Measurements from ENCODE around the gene G3BP1. TPM values are rescaled to one million over a fixed set of nuclear protein-coding genes. Genes with fewer than 3 reads are reported as not detected.

G3BP1 gene
- total RNA-seq, 2 donors from 2014 or later: 149 to 251 TPM

GRCh38 chr5:151741678-151742423, 29.9 kb upstream of the G3BP1 start:
- H3K4me1 Mint-ChIP-seq: peaks cover 26% of the 10 kb centered on the region
- no peak overlapping the region for H3K4me3 Mint-ChIP-seq
- H3K36me3 Mint-ChIP-seq (ENCODE audit: low read depth): peaks cover 46% of the 10 kb centered on the region

DNA sequence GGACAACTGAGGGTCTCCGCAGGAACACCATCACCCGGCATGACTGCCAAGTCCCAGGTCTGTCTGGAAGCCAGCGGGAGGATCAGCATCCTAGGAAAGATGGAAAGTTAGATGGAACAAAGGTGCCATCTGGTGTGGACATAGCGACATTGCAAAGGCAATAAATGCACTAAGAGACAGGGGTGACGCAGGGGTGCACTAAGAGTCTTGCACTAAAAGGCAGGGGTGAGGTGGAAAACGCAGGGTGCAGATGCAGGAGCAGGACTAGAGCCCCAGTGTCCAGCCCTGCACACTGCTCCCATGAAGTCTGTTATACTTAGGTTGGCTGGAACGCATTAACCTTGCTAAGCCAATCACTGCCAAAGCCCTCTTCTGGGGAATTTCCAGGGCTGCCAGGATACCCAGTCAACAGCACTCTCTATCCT, 28.9 kb upstream of the G3BP1 start:
- no peak for ATAC-seq (replicated peaks)
- no peak overlapping the region for H3K4me3 Mint-ChIP-seq
- H3K9me3 Mint-ChIP-seq: no peaks in the 10 kb centered on the region
- peaks cover 26% of the 10 kb centered on the region for H3K4me1 Mint-ChIP-seq
- H3K27ac Mint-ChIP-seq: peak overlapping the region; percentile 58
- H3K36me3 Mint-ChIP-seq (ENCODE audit: low read depth): peaks cover 46% of the 10 kb centered on the region
- no peaks in the 10 kb centered on the region for H3K27me3 Mint-ChIP-seq

More at GRCh38 chr5:151741678-151742423, 29.9 kb upstream of the G3BP1 start:
- Mint-ChIP-seq H3K9me3 (no peaks in the 10 kb centered on the region), H3K27me3 (no peaks in the 10 kb centered on the region), H3K27ac (no peak overlapping the region)
- no peak for ATAC-seq (replicated peaks)

DNA sequence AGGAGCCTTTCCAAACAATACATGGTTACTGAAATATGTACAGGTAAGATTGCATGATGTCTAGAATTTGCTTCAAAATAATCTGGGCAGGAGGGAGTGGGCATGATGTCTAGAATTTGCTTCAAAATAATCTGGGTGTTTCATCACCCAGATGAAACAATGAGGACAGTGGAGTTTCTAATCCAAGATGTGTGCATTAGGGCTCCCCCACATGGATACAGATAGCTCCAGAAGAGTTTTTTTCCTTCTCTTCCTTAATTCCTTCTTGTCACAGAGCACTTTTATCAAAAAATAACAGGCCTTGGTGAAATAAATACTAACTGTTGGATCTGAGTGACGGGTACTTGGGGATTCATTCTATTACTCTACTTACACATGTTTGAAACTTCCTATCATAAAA, 28.2 kb upstream of the G3BP1 start:
- no peak for ATAC-seq (replicated peaks)
- peak overlapping the region; percentile 21 for H3K27ac Mint-ChIP-seq
- H3K4me3 Mint-ChIP-seq: no peak overlapping the region
- H3K4me1 Mint-ChIP-seq: peaks cover 26% of the 10 kb centered on the region
- no peaks in the 10 kb centered on the region for H3K9me3 Mint-ChIP-seq
- H3K27me3 Mint-ChIP-seq: no peaks in the 10 kb centered on the region
- peaks cover 41% of the 10 kb centered on the region for H3K36me3 Mint-ChIP-seq (ENCODE audit: low read depth)

- H3K9me3 Mint-ChIP-seq: no peaks in the 10 kb centered on the region
- peak overlapping the region; percentile 67 for H3K4me3 Mint-ChIP-seq
- peak; percentile 89 for ATAC-seq (replicated peaks)
- H3K36me3 Mint-ChIP-seq (ENCODE audit: low read depth): peaks cover 46% of the 10 kb centered on the region
- no peaks in the 10 kb centered on the region for H3K27me3 Mint-ChIP-seq
- H3K4me1 Mint-ChIP-seq: peaks cover 27% of the 10 kb centered on the region
- peak overlapping the region; percentile 77 for H3K27ac Mint-ChIP-seq
Observed at GRCh38 chr5:151745071-151745705, 26.6 kb upstream of the G3BP1 start.

DNA sequence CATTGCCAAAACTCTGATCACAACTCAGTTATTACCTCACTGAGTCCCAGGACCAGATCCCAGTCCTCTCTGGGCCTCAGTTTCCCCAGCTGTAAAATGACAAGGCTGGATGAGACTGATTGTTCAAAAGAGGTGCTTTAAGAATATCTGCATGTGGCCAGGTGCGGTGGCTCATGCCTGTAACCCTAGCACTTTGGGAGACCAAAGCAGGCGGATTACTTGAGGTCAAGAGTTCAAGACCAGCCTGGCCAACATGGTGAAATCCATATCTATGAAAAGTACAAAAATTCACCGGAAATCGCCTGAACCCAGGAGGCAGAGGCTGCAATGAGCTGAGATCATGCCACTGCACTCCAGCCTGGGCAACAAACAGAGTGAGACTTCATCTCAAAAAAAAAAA, 21.6 kb upstream of the G3BP1 start:
- Mint-ChIP-seq H3K4me1 (peaks cover 20% of the 10 kb centered on the region), H3K36me3 (ENCODE audit: low read depth) (peaks cover 21% of the 10 kb centered on the region)

DNA sequence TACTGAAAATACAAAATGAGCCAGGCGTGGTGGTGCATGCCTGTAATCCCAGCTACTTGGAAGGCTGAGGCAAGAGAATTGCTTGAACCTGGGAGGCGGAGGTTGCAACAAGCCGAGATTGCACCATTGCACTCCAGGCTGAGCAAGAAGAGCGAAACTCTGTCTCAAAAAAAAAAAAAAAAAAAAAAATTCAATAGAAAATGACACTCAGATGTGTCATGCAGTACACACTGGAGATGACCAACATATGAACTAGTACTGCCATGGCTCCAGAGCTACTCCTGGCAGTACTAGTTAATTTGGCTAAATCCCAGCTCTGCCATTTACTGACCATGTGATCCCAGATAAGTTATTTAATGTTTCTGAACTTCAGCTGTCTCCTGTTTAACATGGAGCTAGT, 20.7 kb upstream of the G3BP1 start:
- Mint-ChIP-seq H3K4me1 (peaks cover 18% of the 10 kb centered on the region), H3K9me3 (no peaks in the 10 kb centered on the region), H3K4me3 (no peak overlapping the region), H3K27ac (no peak overlapping the region), H3K36me3 (ENCODE audit: low read depth) (peaks cover 15% of the 10 kb centered on the region), H3K27me3 (no peaks in the 10 kb centered on the region)
- no peak for ATAC-seq (replicated peaks)

More for the DNA sequence above, 21.6 kb upstream of the G3BP1 start:
- Mint-ChIP-seq H3K27ac (peak overlapping the region; percentile 95), H3K4me3 (peak overlapping the region; percentile 76), H3K27me3 (no peaks in the 10 kb centered on the region), H3K9me3 (no peaks in the 10 kb centered on the region)
- ATAC-seq (replicated peaks): no peak

- H3K36me3 Mint-ChIP-seq (ENCODE audit: low read depth): peaks cover 15% of the 10 kb centered on the region
- H3K4me1 Mint-ChIP-seq: peaks cover 18% of the 10 kb centered on the region
- H3K9me3 Mint-ChIP-seq: no peaks in the 10 kb centered on the region
- H3K4me3 Mint-ChIP-seq: no peak overlapping the region
- ATAC-seq (replicated peaks): no peak
- no peaks in the 10 kb centered on the region for H3K27me3 Mint-ChIP-seq
- no peak overlapping the region for H3K27ac Mint-ChIP-seq
Observed at GRCh38 chr5:151751593-151751992, 20.2 kb upstream of the G3BP1 start.

DNA sequence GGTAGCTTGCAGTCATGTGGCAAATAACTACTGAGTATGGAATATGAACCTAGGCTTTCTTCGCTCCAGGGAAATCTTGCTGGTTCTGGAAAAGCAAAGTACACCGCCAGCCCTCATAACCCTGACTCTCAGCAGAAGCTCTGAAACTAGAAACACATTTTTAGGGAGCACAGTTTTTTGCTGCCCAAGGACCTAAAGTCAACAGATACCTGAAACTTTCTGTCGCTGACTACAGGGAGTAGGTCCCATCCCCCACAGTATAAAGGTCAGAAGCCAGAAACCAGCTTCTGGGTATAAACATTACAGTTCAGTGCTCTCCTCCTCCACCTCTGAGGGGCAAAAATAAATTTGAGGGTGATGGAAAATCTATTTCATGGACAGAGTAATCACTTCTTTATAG, 16.4 kb upstream of the G3BP1 start:
- Mint-ChIP-seq H3K27ac (no peak overlapping the region), H3K36me3 (ENCODE audit: low read depth) (peaks cover 6% of the 10 kb centered on the region), H3K4me3 (peak overlapping the region; percentile 93), H3K9me3 (no peaks in the 10 kb centered on the region), H3K4me1 (peaks cover 24% of the 10 kb centered on the region), H3K27me3 (no peaks in the 10 kb centered on the region)
- ATAC-seq (replicated peaks): no peak

DNA sequence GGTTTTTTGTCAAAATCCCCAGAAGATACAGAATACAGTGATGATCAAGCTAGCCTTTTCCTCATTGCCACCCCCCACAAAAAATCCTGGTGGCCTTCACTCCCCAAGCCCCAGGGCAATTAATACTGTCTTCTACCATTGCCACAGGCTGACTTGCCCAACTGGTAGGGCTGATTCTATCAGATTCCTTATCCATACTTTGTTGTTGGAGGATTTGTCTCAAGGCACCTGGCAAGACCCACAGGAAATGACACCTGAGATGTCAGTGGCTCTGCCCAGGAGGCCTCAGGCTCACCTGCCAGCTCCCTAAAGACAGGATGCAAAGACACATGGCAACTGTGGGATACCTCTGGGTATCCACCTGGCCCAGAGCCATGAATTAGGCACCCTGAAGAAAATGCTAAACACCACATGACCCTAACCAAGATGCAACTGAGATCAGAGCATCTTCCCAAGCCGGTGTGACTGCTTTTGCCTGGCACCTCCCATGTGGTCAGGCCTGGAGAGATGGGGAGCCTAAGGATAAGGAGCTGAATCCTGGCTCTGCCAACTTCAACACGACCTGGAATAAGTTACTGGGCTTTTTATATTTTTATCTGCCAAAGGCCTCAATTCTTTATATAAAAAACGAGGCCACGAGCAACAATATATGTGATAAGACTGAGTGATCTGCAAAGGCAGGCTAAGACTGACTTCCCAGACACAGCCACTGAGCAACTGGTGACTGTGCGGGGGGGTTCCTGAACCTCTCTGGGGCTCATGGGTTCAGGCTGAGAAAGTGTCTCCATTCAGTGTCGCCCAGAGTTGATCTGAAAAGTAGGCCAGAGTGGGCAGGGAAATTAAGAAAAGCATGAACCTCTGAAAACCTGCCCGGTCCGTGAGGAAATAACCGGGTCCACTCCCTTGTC, 14.3 kb upstream of the G3BP1 start:
- Mint-ChIP-seq H3K36me3 (ENCODE audit: low read depth) (peaks cover 6% of the 10 kb centered on the region), H3K4me3 (peak overlapping the region; percentile 93), H3K27ac (peak overlapping the region; percentile 93), H3K4me1 (peaks cover 24% of the 10 kb centered on the region), H3K9me3 (no peaks in the 10 kb centered on the region), H3K27me3 (no peaks in the 10 kb centered on the region)
- peak; percentile 27 for ATAC-seq (replicated peaks)

GRCh38 chr5:151758141-151758429, 13.7 kb upstream of the G3BP1 start:
- peaks cover 24% of the 10 kb centered on the region for H3K4me1 Mint-ChIP-seq
- H3K4me3 Mint-ChIP-seq: peak overlapping the region; percentile 93
- H3K9me3 Mint-ChIP-seq: no peaks in the 10 kb centered on the region
- peak overlapping the region; percentile 93 for H3K27ac Mint-ChIP-seq
- no peaks in the 10 kb centered on the region for H3K27me3 Mint-ChIP-seq
- ATAC-seq (replicated peaks): peak; percentile 21
- H3K36me3 Mint-ChIP-seq (ENCODE audit: low read depth): no peaks in the 10 kb centered on the region

- Mint-ChIP-seq H3K27me3 (no peaks in the 10 kb centered on the region), H3K36me3 (ENCODE audit: low read depth) (no peaks in the 10 kb centered on the region), H3K27ac (peak within 1 kb of the TSS; percentile 93), H3K9me3 (no peaks in the 10 kb centered on the region), H3K4me1 (peaks cover 24% of the 10 kb centered on the region), H3K4me3 (peak within 1 kb of the TSS; percentile 93)
- peak; percentile 98 for ATAC-seq (replicated peaks)
Observed at GRCh38 chr5:151758430-151759241, 13.1 kb upstream of the G3BP1 start, which contains the start of gene ATOX1. Gene ATOX1, minus strand, starts transcription at chr5:151758631. Its CDS starts 80 bp downstream, at chr5:151758551.

DNA sequence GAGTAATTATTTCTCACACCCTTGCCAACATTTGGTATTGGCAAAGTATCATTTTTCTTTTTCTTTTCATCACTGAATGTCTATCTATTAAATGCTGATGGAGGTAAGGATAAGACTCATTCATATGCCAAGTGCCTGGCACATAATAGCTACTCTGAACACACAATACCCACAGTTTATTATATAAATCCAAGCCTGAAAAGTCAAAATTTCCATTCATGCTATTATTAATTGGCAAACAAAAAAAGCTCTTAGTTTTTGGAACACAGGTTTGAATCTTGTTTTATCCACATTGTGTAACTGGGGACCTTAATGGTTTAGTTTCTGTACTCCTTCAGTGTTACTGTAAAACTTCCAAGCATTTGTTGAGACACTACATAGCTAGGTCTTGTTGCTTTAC, 7.0 kb upstream of the G3BP1 start:
- Mint-ChIP-seq H3K27me3 (no peaks in the 10 kb centered on the region), H3K9me3 (no peaks in the 10 kb centered on the region), H3K4me3 (no peak overlapping the region), H3K4me1 (no peaks in the 10 kb centered on the region), H3K36me3 (ENCODE audit: low read depth) (no peaks in the 10 kb centered on the region), H3K27ac (no peak overlapping the region)
- no peak for ATAC-seq (replicated peaks)

GRCh38 chr5:151766975-151767374, 4.8 kb upstream of the G3BP1 start:
- no peaks in the 10 kb centered on the region for H3K9me3 Mint-ChIP-seq
- no peak for ATAC-seq (replicated peaks)
- no peaks in the 10 kb centered on the region for H3K36me3 Mint-ChIP-seq (ENCODE audit: low read depth)
- no peaks in the 10 kb centered on the region for H3K27me3 Mint-ChIP-seq
- no peaks in the 10 kb centered on the region for H3K4me1 Mint-ChIP-seq
- H3K4me3 Mint-ChIP-seq: no peak overlapping the region
- no peak overlapping the region for H3K27ac Mint-ChIP-seq
